A673 (cell line): Measurements from ENCODE around the gene DIPK1B. TPM values are rescaled to one million over a fixed set of nuclear protein-coding genes. Genes with fewer than 3 reads are reported as not detected.
A peak's percentile ranks its signal among the peaks of the same experiment; 100 is the strongest.

Source experiments
- BruUV-seq: library from RNA; stranded (reverse); fragments of 400-500 nt; replicated peaks from 2 replicates; lab custom pipeline; 2021; lab: Mats Ljungman, UMichigan
- CTCF ChIA-PET: fragments of 300-600 bp; sonication (Branson Sonifier 250); formaldehyde crosslinking; loops from one replicate; lab custom pipeline; 2022; ENCODE audit warnings: antibody characterized with exemption; lab: Charles Lee
- POLR2A ChIA-PET: fragments of 300-600 bp; sonication (Branson Sonifier 250); formaldehyde crosslinking; loops from one replicate; lab custom pipeline; 2022; ENCODE audit warnings: antibody characterized with exemption; ENCODE audit not compliant: low non-redundant PET; lab: Charles Lee
- DNase-seq: peaks from one replicate; pipeline ENCODE4 v3.0.0-alpha.2; 2015; ENCODE audit warnings: low spot score
- H3K27ac ChIP-seq: fragments of 200-600 bp; sonication (generic); 2 replicates; pipeline ENCODE4 v1.5.1; 2016; ENCODE audit warnings: mixed run types, low read depth, mild to moderate bottlenecking, mixed read lengths, antibody characterized with exemption, low read length; ENCODE audit not compliant: poor library complexity, severe bottlenecking
- H3K27me3 ChIP-seq: fragments of 200-600 bp; sonication (generic); replicated peaks from 2 replicates; pipeline ENCODE4 v1.6.1; 2017; ENCODE audit warnings: mixed run types, low read depth, mild to moderate bottlenecking, mixed read lengths, antibody characterized with exemption, low read length; ENCODE audit not compliant: insufficient read depth, poor library complexity
- H3K36me3 ChIP-seq: fragments of 200-600 bp; sonication (generic); 2 replicates; pipeline ENCODE4 v1.6.1; 2016; ENCODE audit warnings: mixed run types, mild to moderate bottlenecking, mixed read lengths, antibody characterized with exemption, low read length; ENCODE audit not compliant: insufficient read depth, poor library complexity, severe bottlenecking
- H3K4me1 ChIP-seq: fragments of 200-600 bp; sonication (generic); 2 replicates; pipeline ENCODE4 v1.6.1; 2017; ENCODE audit warnings: mixed run types, mild to moderate bottlenecking, mixed read lengths, antibody characterized with exemption, low read length; ENCODE audit not compliant: insufficient read depth, poor library complexity, severe bottlenecking
- H3K4me3 ChIP-seq: fragments of 200-600 bp; sonication (generic); 2 replicates; pipeline ENCODE4 v1.5.1; 2016; ENCODE audit warnings: low read depth, mixed run types, mild to moderate bottlenecking, mixed read lengths, low read length; ENCODE audit not compliant: poor library complexity, severe bottlenecking
- H3K9me3 ChIP-seq: fragments of 200-600 bp; sonication (generic); 2 replicates; pipeline ENCODE4 v1.6.1; 2016; ENCODE audit warnings: mixed run types, low read depth, mild to moderate bottlenecking, mixed read lengths, antibody characterized with exemption, low read length; ENCODE audit not compliant: poor library complexity, severe bottlenecking
- EZH2 ChIP-seq: fragments of 200-600 bp; sonication (generic); IDR thresholded peaks from 2 replicates; pipeline ENCODE4 v1.6.1; 2017; ENCODE audit warnings: borderline replicate concordance, low read depth, mild to moderate bottlenecking, mixed read lengths, antibody characterized with exemption, low read length; ENCODE audit not compliant: poor library complexity, severe bottlenecking
- intact Hi-C: fragments of 100-400 bp; cut with micrococcal nuclease; formaldehyde crosslinking; loops from one replicate; pipeline ENCODE4 v1.10.0; 2022; ENCODE audit not compliant: unreplicated experiment
- total RNA-seq: library from RNA; stranded (reverse); gene quantifications from 2 replicates; pipeline ENCODE4 v1.2.3, GENCODE V29; 2021
- TF ChIP-seq, protein P1 (sequence below): fragments of 300-800, 200-600 bp; sonication (generic); conservative IDR thresholded peaks from 2 replicates; pipeline ENCODE4 v1.5.1; 2017; ENCODE audit warnings: low read depth, mild to moderate bottlenecking, antibody characterized with exemption, low read length, moderate library complexity, mixed read lengths

The DIPK1B gene
- total RNA-seq, 1 experiment from 2014 or later, result 26.4 TPM

DNA sequence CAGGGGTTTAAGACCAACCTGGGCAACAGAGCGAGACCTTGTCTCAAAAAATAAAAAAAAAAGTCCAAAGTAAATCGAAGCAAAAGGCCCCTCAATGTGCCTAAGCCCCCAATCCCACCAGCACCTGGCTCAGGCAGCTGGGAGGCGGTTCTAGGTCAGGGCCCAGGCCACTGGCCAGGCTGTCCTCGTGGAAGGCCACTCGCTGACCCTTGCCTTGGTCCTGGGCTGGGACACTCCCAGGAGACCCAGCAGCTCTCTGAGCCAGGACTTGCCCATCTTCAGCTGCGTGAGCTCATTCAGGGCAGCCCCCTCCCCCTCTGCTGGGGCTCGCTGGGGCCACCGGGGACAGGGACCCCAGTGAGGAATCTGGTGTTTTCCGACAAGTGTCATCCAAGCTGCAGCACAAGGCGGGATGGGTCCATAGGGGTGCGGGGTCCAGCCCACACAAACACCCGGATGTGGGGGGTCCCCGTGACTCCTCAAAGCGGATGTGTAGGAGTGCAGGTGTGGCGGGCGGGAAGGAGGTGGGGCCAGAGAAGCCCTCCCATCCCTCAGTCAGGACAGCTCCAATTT lies 29.1 kb upstream of the DIPK1B start:
- intact Hi-C loops, result no loop called here
- Histone ChIP-seq H3K4me1 (peaks cover 22% of the 10 kb centered on the region), H3K9me3 (no peaks in the 10 kb centered on the region), H3K36me3 (no peaks in the 10 kb centered on the region), H3K27me3 (no peaks in the 10 kb centered on the region), H3K27ac (no peak overlapping the region), H3K4me3 (no peak overlapping the region)
- no TSS peak for BruUV-seq
- TF ChIP-seq, protein P1, sequence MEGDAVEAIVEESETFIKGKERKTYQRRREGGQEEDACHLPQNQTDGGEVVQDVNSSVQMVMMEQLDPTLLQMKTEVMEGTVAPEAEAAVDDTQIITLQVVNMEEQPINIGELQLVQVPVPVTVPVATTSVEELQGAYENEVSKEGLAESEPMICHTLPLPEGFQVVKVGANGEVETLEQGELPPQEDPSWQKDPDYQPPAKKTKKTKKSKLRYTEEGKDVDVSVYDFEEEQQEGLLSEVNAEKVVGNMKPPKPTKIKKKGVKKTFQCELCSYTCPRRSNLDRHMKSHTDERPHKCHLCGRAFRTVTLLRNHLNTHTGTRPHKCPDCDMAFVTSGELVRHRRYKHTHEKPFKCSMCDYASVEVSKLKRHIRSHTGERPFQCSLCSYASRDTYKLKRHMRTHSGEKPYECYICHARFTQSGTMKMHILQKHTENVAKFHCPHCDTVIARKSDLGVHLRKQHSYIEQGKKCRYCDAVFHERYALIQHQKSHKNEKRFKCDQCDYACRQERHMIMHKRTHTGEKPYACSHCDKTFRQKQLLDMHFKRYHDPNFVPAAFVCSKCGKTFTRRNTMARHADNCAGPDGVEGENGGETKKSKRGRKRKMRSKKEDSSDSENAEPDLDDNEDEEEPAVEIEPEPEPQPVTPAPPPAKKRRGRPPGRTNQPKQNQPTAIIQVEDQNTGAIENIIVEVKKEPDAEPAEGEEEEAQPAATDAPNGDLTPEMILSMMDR, result no peak
- TF ChIP-seq EZH2, result no peak
- POLR2A ChIA-PET, result no interaction called here
- DNase-seq, result no peak
- CTCF ChIA-PET, result no interaction called here

- CTCF ChIA-PET, result no interaction called here
- POLR2A ChIA-PET, result no interaction called here
- Histone ChIP-seq H3K4me3 (no peak overlapping the region), H3K36me3 (no peaks in the 10 kb centered on the region), H3K4me1 (peaks cover 19% of the 10 kb centered on the region), H3K27ac (peak overlapping the region; percentile 30), H3K27me3 (no peaks in the 10 kb centered on the region), H3K9me3 (no peaks in the 10 kb centered on the region)
- DNase-seq, result no peak
- intact Hi-C loops, result no loop called here
- TF ChIP-seq EZH2, result no peak
- TF ChIP-seq, protein P1, result no peak
- BruUV-seq, result no TSS peak
Measured at GRCh38 chr9:136683755-136684154, 28.6 kb upstream of the DIPK1B start.

DNA sequence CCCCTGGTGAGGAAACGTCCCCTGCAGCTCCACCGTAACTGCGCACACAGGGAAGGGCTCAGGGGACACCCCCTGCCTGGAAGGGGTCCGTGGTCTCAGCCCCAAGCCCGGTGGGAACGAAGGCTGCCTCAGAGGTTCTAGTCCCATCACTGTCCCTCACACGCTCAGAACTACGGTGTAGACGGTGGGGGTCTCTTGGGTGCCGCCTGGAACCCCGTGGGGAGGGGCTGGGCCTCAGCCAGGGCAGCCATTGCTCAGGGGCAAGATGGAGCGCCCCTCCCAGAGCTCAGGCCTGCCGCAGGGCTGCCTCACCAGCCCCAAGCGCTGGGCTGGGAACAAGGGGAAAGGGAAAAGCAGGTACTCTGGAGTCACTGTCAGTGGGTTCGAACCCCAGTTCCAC lies 28.0 kb upstream of the DIPK1B start:
- H3K27me3 ChIP-seq, result no peaks in the 10 kb centered on the region
- TF ChIP-seq, protein P1, result no peak
- TF ChIP-seq EZH2, result no peak
- ChIA-PET POLR2A (no interaction called here), CTCF (no interaction called here)
- H3K36me3 ChIP-seq, result no peaks in the 10 kb centered on the region
- BruUV-seq, result no TSS peak
- H3K4me3 ChIP-seq, result no peak overlapping the region
- DNase-seq, result no peak
- intact Hi-C loops, result no loop called here
- peak overlapping the region; percentile 30 for H3K27ac ChIP-seq
- no peaks in the 10 kb centered on the region for H3K9me3 ChIP-seq
- H3K4me1 ChIP-seq, result peaks cover 13% of the 10 kb centered on the region
